Measurements from ENCODE around the gene SSH2.

DNA sequence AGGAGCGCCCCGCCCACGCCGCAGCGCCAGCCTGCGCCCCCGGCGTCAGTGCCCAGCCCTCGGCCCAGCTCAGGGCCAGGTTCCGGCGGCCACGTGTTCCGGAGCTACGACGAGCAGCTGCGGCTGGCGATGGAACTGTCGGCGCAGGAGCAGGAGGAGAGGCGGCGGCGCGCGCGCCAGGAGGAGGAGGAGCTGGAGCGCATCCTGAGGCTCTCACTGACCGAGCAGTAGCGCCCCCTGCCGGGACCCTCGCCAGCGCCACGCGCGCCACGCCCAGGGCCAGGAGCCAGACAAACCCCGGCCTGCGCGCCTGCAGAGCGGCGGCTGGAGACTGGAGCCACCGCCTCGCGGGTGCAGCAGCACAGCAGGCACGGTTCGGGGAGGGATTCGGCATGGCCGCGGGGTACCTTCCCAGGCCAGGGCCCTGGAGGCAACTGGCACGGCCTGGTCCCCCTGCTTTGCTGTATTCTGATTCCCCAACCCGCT, 316.6 kb downstream of the SSH2 start:
- TF ChIP-seq, protein P1, sequence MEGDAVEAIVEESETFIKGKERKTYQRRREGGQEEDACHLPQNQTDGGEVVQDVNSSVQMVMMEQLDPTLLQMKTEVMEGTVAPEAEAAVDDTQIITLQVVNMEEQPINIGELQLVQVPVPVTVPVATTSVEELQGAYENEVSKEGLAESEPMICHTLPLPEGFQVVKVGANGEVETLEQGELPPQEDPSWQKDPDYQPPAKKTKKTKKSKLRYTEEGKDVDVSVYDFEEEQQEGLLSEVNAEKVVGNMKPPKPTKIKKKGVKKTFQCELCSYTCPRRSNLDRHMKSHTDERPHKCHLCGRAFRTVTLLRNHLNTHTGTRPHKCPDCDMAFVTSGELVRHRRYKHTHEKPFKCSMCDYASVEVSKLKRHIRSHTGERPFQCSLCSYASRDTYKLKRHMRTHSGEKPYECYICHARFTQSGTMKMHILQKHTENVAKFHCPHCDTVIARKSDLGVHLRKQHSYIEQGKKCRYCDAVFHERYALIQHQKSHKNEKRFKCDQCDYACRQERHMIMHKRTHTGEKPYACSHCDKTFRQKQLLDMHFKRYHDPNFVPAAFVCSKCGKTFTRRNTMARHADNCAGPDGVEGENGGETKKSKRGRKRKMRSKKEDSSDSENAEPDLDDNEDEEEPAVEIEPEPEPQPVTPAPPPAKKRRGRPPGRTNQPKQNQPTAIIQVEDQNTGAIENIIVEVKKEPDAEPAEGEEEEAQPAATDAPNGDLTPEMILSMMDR (conservative IDR thresholded peaks at IDR 0.05), result no peak
- TF ChIP-seq EZH2 (IDR thresholded peaks at IDR 0.05; ENCODE audit: low read depth), result no peak
